HepG2 (cell line): ENCODE data around the gene DST. TPM values are rescaled to one million over a fixed set of nuclear protein-coding genes. Genes with fewer than 3 reads are reported as not detected.

Experiments used
- DPF2 ChIP-seq: sonication (generic); formaldehyde crosslinking; IDR thresholded peaks from 2 replicates; pipeline ENCODE4 v1.4.0; 2020; ENCODE audit warnings: mild to moderate bottlenecking, low read depth, missing genetic modification reagents, borderline replicate concordance
- MTF1 ChIP-seq: sonication (generic); formaldehyde crosslinking; IDR thresholded peaks from 2 replicates; pipeline ENCODE4 v1.5.0; 2020; ENCODE audit warnings: missing genetic modification reagents
- NCOA2 ChIP-seq: sonication (generic); formaldehyde crosslinking; IDR thresholded peaks from 2 replicates; pipeline ENCODE4 v1.8.0; 2022; ENCODE audit warnings: inconsistent platforms
- NFE2L2 ChIP-seq: fragments of 150-350 bp; IDR thresholded peaks from 2 replicates; pipeline ENCODE4 v1.6.1; 2014; ENCODE audit warnings: low read length
- POLR2A ChIP-seq, 2 experiments: IDR thresholded peaks; 2 replicates each; pipeline ENCODE4 v1.6.1; 2011; ENCODE audit warnings: low read depth in 2 of 2, low read length in 2 of 2, mild to moderate bottlenecking in 1 of 2, moderate library complexity in 1 of 2; ENCODE audit not compliant: insufficient read depth in 1 of 2
- SALL1 ChIP-seq: sonication (generic); formaldehyde crosslinking; IDR thresholded peaks from 2 replicates; pipeline ENCODE4 v1.8.0; 2022; ENCODE audit warnings: mild to moderate bottlenecking, missing genetic modification reagents
- SIX1 ChIP-seq: sonication (generic); formaldehyde crosslinking; IDR thresholded peaks from 2 replicates; pipeline ENCODE4 v1.4.0; 2020; ENCODE audit warnings: missing genetic modification reagents, borderline replicate concordance
- SNRNP70 ChIP-seq: fragments of 200-400 bp; formaldehyde crosslinking; IDR thresholded peaks from 2 replicates; pipeline ENCODE4 v1.6.1; 2017; ENCODE audit warnings: mild to moderate bottlenecking, low read depth, low read length, moderate library complexity
- SRSF1 ChIP-seq: fragments of 200-400 bp; formaldehyde crosslinking; optimal IDR thresholded peaks from 2 replicates; pipeline ENCODE3; 2017; ENCODE audit warnings: mild to moderate bottlenecking, low read depth, low read length, moderate library complexity
- SSRP1 ChIP-seq: IDR thresholded peaks from 2 replicates; pipeline ENCODE4 v1.6.1; 2016; ENCODE audit warnings: control low read depth
- SYNCRIP ChIP-seq: fragments of 200-400 bp; formaldehyde crosslinking; IDR thresholded peaks from 2 replicates; pipeline ENCODE4 v1.6.1; 2018; ENCODE audit warnings: mild to moderate bottlenecking, low read depth, low read length; ENCODE audit not compliant: insufficient read depth
- ZBTB42 ChIP-seq: sonication (generic); formaldehyde crosslinking; IDR thresholded peaks from 2 replicates; pipeline ENCODE4 v1.5.0; 2020; ENCODE audit warnings: mild to moderate bottlenecking, missing genetic modification reagents
- ZFP36L1 ChIP-seq: sonication (generic); formaldehyde crosslinking; IDR thresholded peaks from 2 replicates; pipeline ENCODE4 v1.8.0; 2022; ENCODE audit warnings: mild to moderate bottlenecking, missing genetic modification reagents, moderate library complexity
- ZNF678 ChIP-seq: sonication (generic); formaldehyde crosslinking; IDR thresholded peaks from 2 replicates; pipeline ENCODE4 v1.4.0; 2020; ENCODE audit warnings: mild to moderate bottlenecking, missing genetic modification reagents
- polyA plus RNA-seq, 8 experiments: library from polyadenylated mRNA; depleted of rRNA in 3 of 8; stranded (reverse) in 7 of 8; unstranded in 1 of 8; fragments of >200 nt; fragmentation: Illumina TruSeq in 4 of 8; extraction: Trizol in 4 of 8; gene quantifications; 2 replicates each; pipeline versions ENCODE4 v1.2.1 to v1.2.3, GENCODE V29; 2011 to 2016; ENCODE audit warnings: low read depth in 4 of 8, missing spikeins in 1 of 8, mixed read lengths in 1 of 8; ENCODE audit not compliant: insufficient read depth in 1 of 8
- total RNA-seq, 5 experiments: library from RNA; depleted of rRNA; stranded (reverse); fragments of >200 nt; fragmentation: Illumina TruSeq; extraction: Trizol; gene quantifications; 2 replicates each; pipeline ENCODE4 v1.2.3, GENCODE V29; 2016; ENCODE audit warnings: low read depth in 1 of 5
- TF ChIP-seq, protein P1 (sequence below): sonication (generic); formaldehyde crosslinking; IDR thresholded peaks from 2 replicates; pipeline ENCODE4 v1.4.0; 2020; ENCODE audit warnings: missing genetic modification reagents
- TF ChIP-seq, protein P2 (sequence below): sonication (generic); formaldehyde crosslinking; IDR thresholded peaks from 2 replicates; pipeline ENCODE4 v1.5.1; 2020; ENCODE audit warnings: missing genetic modification reagents, mild to moderate bottlenecking, borderline replicate concordance
- TF ChIP-seq, protein P3 (sequence below): sonication (generic); formaldehyde crosslinking; IDR thresholded peaks from 2 replicates; pipeline ENCODE4 v1.4.0; 2020; ENCODE audit warnings: mild to moderate bottlenecking, missing genetic modification reagents
- TF ChIP-seq, protein P4 (sequence below): sonication (generic); formaldehyde crosslinking; IDR thresholded peaks from 2 replicates; pipeline ENCODE4 v1.8.1; 2023; ENCODE audit warnings: missing genetic modification reagents, inconsistent platforms, borderline replicate concordance
- TF ChIP-seq, protein P5 (sequence below): fragments of 450-650 bp; IDR thresholded peaks from 2 replicates; pipeline ENCODE4 v1.6.1; 2017; ENCODE audit warnings: mild to moderate bottlenecking

DST gene
- total and polyA plus RNA-seq, 2 of the 13 experiments (the other 11 are each of a cell fraction or from before 2014, with no cell fraction given), result 64.4 to 89.0 TPM

DNA sequence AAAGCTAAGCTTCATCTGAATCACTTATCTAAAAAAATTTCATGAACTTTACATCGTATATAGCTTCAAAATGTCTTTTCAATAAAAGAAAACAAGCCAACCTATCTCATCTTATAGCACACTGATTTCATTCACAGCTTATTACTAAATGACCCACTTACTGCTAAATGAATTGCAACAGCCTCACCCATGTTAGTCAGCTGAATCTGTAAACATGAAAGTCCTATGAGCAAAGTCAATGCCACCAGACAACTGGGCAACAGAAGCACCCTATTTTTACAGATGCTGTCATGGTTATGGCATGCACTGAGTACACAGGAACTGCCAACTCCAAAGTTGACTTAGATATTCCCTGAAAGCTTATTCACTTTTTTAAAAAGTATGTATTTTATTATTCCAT lies 41.2 kb upstream of the DST start (continued):
- TF ChIP-seq, protein P1, sequence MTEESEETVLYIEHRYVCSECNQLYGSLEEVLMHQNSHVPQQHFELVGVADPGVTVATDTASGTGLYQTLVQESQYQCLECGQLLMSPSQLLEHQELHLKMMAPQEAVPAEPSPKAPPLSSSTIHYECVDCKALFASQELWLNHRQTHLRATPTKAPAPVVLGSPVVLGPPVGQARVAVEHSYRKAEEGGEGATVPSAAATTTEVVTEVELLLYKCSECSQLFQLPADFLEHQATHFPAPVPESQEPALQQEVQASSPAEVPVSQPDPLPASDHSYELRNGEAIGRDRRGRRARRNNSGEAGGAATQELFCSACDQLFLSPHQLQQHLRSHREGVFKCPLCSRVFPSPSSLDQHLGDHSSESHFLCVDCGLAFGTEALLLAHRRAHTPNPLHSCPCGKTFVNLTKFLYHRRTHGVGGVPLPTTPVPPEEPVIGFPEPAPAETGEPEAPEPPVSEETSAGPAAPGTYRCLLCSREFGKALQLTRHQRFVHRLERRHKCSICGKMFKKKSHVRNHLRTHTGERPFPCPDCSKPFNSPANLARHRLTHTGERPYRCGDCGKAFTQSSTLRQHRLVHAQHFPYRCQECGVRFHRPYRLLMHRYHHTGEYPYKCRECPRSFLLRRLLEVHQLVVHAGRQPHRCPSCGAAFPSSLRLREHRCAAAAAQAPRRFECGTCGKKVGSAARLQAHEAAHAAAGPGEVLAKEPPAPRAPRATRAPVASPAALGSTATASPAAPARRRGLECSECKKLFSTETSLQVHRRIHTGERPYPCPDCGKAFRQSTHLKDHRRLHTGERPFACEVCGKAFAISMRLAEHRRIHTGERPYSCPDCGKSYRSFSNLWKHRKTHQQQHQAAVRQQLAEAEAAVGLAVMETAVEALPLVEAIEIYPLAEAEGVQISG (CRISPR knock-in tag), result no peak
- no peak for TF ChIP-seq SNRNP70
- no peak for TF ChIP-seq ZNF678 (CRISPR knock-in tag)
- TF ChIP-seq, protein P2, sequence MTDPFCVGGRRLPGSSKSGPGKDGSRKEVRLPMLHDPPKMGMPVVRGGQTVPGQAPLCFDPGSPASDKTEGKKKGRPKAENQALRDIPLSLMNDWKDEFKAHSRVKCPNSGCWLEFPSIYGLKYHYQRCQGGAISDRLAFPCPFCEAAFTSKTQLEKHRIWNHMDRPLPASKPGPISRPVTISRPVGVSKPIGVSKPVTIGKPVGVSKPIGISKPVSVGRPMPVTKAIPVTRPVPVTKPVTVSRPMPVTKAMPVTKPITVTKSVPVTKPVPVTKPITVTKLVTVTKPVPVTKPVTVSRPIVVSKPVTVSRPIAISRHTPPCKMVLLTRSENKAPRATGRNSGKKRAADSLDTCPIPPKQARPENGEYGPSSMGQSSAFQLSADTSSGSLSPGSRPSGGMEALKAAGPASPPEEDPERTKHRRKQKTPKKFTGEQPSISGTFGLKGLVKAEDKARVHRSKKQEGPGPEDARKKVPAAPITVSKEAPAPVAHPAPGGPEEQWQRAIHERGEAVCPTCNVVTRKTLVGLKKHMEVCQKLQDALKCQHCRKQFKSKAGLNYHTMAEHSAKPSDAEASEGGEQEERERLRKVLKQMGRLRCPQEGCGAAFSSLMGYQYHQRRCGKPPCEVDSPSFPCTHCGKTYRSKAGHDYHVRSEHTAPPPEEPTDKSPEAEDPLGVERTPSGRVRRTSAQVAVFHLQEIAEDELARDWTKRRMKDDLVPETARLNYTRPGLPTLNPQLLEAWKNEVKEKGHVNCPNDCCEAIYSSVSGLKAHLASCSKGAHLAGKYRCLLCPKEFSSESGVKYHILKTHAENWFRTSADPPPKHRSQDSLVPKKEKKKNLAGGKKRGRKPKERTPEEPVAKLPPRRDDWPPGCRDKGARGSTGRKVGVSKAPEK (CRISPR knock-in tag), result no peak
- TF ChIP-seq DPF2 (CRISPR knock-in tag), result peak; percentile 89
- no peak for TF ChIP-seq MTF1 (CRISPR knock-in tag)
- no peak for TF ChIP-seq POLR2A (IDR thresholded peaks at IDR 0.05; ENCODE audit: insufficient read depth in 1 of 2, low read depth in 2 of 2, low read length in 2 of 2)
- TF ChIP-seq, protein P3, sequence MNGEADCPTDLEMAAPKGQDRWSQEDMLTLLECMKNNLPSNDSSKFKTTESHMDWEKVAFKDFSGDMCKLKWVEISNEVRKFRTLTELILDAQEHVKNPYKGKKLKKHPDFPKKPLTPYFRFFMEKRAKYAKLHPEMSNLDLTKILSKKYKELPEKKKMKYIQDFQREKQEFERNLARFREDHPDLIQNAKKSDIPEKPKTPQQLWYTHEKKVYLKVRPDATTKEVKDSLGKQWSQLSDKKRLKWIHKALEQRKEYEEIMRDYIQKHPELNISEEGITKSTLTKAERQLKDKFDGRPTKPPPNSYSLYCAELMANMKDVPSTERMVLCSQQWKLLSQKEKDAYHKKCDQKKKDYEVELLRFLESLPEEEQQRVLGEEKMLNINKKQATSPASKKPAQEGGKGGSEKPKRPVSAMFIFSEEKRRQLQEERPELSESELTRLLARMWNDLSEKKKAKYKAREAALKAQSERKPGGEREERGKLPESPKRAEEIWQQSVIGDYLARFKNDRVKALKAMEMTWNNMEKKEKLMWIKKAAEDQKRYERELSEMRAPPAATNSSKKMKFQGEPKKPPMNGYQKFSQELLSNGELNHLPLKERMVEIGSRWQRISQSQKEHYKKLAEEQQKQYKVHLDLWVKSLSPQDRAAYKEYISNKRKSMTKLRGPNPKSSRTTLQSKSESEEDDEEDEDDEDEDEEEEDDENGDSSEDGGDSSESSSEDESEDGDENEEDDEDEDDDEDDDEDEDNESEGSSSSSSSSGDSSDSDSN, result no peak
- TF ChIP-seq ZFP36L1 (CRISPR knock-in tag), result peak; percentile 78; the same call in 1 of the 2 replicates
- TF ChIP-seq ZBTB42 (CRISPR knock-in tag), result no peak
- TF ChIP-seq SIX1 (CRISPR knock-in tag), result peak; percentile 68; the same call in 1 of the 2 replicates
- TF ChIP-seq, protein P4, sequence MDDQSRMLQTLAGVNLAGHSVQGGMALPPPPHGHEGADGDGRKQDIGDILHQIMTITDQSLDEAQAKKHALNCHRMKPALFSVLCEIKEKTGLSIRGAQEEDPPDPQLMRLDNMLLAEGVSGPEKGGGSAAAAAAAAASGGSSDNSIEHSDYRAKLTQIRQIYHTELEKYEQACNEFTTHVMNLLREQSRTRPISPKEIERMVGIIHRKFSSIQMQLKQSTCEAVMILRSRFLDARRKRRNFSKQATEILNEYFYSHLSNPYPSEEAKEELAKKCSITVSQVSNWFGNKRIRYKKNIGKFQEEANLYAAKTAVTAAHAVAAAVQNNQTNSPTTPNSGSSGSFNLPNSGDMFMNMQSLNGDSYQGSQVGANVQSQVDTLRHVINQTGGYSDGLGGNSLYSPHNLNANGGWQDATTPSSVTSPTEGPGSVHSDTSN (CRISPR knock-in tag), result no peak
- TF ChIP-seq SYNCRIP, result no peak
- peak; percentile 98 for TF ChIP-seq SALL1
- TF ChIP-seq NFE2L2, result no peak
- TF ChIP-seq, protein P5, sequence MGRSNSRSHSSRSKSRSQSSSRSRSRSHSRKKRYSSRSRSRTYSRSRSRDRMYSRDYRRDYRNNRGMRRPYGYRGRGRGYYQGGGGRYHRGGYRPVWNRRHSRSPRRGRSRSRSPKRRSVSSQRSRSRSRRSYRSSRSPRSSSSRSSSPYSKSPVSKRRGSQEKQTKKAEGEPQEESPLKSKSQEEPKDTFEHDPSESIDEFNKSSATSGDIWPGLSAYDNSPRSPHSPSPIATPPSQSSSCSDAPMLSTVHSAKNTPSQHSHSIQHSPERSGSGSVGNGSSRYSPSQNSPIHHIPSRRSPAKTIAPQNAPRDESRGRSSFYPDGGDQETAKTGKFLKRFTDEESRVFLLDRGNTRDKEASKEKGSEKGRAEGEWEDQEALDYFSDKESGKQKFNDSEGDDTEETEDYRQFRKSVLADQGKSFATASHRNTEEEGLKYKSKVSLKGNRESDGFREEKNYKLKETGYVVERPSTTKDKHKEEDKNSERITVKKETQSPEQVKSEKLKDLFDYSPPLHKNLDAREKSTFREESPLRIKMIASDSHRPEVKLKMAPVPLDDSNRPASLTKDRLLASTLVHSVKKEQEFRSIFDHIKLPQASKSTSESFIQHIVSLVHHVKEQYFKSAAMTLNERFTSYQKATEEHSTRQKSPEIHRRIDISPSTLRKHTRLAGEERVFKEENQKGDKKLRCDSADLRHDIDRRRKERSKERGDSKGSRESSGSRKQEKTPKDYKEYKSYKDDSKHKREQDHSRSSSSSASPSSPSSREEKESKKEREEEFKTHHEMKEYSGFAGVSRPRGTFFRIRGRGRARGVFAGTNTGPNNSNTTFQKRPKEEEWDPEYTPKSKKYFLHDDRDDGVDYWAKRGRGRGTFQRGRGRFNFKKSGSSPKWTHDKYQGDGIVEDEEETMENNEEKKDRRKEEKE, result no peak
- no peak for TF ChIP-seq SSRP1 (CRISPR knock-in tag)
- TF ChIP-seq NCOA2 (CRISPR knock-in tag), result peak; percentile 90
- TF ChIP-seq SRSF1, result no peak
